ENCODE data around the gene RPS14.
A peak's percentile ranks its signal among the peaks of the same experiment; 100 is the strongest.

RPS14 gene

DNA sequence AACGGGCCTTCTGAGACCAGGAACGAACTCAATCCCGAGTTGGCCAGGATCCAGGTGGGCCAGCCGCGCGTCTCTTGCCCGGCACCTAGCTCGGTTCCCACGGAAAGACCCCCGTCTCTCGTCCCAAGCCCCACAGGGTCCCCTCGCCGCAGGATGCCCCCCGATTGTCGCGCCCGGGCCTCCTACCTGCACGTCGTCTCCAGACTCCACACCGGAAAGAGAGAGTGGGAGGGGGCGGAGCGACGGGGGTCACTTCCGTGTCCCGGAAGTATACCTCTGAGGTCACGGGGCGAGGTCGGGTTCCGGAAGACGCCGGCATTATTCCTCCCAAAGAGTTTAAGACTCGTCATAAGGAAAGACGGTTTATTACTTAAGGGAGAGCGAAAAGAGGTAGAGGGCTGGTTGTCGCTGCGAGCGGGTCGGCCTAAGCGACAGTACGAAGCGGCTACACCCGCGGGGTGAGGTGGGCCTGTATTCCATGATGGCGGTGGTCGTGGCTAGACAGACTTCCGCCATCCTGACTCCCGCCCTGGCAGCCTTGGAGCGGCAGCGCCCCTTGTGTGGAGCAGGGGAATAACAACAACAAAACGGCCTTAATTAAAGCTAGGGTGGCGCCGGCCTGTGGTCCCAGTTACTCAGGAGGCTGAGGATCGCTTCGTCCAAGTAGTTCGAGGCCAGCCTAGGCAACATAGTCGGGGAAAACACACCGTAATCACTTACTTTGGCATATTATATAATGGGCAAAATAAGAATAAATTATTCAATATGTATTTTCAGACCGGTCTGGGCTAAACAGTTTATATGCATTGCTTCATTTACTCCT is at the start of gene RPS14:
Gene RPS14, minus strand, starts transcription at position 223 of the 823 bp plus-strand sequence. CDS start 2,006 bp downstream, outside the sequence.
- peak; percentile 93 for DNase-seq (ENCODE audit: low spot score)
- TF ChIP-seq, protein P1, sequence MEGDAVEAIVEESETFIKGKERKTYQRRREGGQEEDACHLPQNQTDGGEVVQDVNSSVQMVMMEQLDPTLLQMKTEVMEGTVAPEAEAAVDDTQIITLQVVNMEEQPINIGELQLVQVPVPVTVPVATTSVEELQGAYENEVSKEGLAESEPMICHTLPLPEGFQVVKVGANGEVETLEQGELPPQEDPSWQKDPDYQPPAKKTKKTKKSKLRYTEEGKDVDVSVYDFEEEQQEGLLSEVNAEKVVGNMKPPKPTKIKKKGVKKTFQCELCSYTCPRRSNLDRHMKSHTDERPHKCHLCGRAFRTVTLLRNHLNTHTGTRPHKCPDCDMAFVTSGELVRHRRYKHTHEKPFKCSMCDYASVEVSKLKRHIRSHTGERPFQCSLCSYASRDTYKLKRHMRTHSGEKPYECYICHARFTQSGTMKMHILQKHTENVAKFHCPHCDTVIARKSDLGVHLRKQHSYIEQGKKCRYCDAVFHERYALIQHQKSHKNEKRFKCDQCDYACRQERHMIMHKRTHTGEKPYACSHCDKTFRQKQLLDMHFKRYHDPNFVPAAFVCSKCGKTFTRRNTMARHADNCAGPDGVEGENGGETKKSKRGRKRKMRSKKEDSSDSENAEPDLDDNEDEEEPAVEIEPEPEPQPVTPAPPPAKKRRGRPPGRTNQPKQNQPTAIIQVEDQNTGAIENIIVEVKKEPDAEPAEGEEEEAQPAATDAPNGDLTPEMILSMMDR (IDR thresholded peaks at IDR 0.05; ENCODE audit: extremely low read depth, insufficient read depth, missing control alignments): peak; percentile 96
- in situ Hi-C loops (cut with MboI; ENCODE audit: low pct_unique_long_range_greater_than_20kb, low sequenced_read_pairs, unreplicated experiment): loop anchor here (10.0 kb wide), 2 partner anchors 95 to 215 kb away; partner anchors contain the start of gene MYOZ3

GRCh38 chr5:150498971-150499370 is 49.4 kb upstream of the RPS14 start:
- in situ Hi-C loops (cut with MboI; ENCODE audit: low pct_unique_long_range_greater_than_20kb, low sequenced_read_pairs, unreplicated experiment): no loop called here
- no peak for DNase-seq (ENCODE audit: low spot score)
- TF ChIP-seq, protein P1 (IDR thresholded peaks at IDR 0.05; ENCODE audit: extremely low read depth, insufficient read depth, missing control alignments): no peak

GRCh38 chr5:150498501-150498900 is 49.0 kb upstream of the RPS14 start:
- no peak for DNase-seq (ENCODE audit: low spot score)
- in situ Hi-C loops (cut with MboI; ENCODE audit: low pct_unique_long_range_greater_than_20kb, low sequenced_read_pairs, unreplicated experiment): no loop called here
- TF ChIP-seq, protein P1 (IDR thresholded peaks at IDR 0.05; ENCODE audit: extremely low read depth, insufficient read depth, missing control alignments): no peak

DNA sequence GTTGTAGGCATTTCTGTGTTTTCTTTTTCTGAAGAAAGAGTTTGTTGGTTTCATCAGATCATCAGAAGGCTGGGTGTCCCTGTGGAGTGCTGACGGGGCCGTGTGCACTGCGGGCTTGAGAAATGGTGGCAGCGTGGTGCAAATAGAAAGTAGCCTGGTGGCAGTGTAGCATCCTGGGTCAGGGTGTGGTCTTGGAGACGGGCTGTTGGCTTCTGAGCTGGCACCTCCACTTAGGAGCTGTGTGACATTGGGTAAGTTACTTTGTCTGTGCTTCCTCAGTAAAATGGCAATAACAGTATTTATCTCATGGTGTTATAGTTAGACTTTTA is 48.4 kb upstream of the RPS14 start:
- in situ Hi-C loops (cut with MboI; ENCODE audit: low pct_unique_long_range_greater_than_20kb, low sequenced_read_pairs, unreplicated experiment): no loop called here
- TF ChIP-seq, protein P1 (IDR thresholded peaks at IDR 0.05; ENCODE audit: extremely low read depth, insufficient read depth, missing control alignments): no peak
- no peak for DNase-seq (ENCODE audit: low spot score)

DNA sequence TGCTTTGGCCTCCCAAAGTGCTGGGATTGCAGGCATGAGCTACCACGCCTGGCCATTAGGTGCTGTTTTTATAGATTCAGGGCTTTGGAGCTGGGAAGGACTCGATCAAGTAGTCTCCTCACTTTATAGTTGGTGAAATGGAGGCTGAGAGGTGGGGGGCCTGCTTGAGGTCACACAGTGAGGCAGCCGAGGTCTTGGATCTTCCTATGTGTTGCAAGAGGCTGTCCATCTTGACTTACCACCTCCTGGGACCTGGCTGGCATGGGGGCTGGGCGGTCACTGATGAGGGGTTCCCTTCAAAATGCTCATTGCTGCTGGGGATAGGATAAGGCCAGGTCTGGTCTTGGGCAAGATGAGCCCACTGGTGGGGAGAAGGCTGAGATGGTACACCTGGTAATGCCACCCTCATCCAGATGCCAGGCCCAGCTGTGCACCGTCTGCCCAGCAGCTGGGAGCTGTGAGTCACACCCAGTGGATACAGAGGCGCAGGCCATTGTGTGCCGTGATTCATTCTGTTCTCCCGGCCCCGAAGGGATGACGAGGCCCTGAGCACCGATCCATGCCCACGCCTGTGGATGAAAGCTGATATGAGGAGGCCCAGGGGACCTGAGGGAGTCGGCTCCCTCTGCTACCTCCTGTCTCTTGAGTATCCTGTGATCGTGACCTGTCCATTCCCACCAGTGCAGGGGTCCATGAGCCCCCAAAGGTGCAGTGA is 47.9 kb upstream of the RPS14 start:
- DNase-seq (ENCODE audit: low spot score): no peak
- in situ Hi-C loops (cut with MboI; ENCODE audit: low pct_unique_long_range_greater_than_20kb, low sequenced_read_pairs, unreplicated experiment): no loop called here
- TF ChIP-seq, protein P1 (IDR thresholded peaks at IDR 0.05; ENCODE audit: extremely low read depth, insufficient read depth, missing control alignments): no peak

GRCh38 chr5:150496534-150496933 is 47.0 kb upstream of the RPS14 start:
- DNase-seq (ENCODE audit: low spot score): no peak
- in situ Hi-C loops (cut with MboI; ENCODE audit: low pct_unique_long_range_greater_than_20kb, low sequenced_read_pairs, unreplicated experiment): no loop called here
- TF ChIP-seq, protein P1 (IDR thresholded peaks at IDR 0.05; ENCODE audit: extremely low read depth, insufficient read depth, missing control alignments): no peak

Data from GM13977 (cell line).